ENCODE data around the gene LMOD1.
"Not testable (repeated sequence)": the region's sequence is repeated elsewhere in the genome, so short reads cannot be mapped to it uniquely, and the experiment has no call there.

LMOD1 gene

GRCh38 chr1:201941420-201942128 lies 4.8 kb downstream of the LMOD1 start:
- in situ Hi-C loops (cut with HindIII; ENCODE audit: low pct_unique_long_range_greater_than_20kb, low sequenced_read_pairs): no loop called here
- TF ChIP-seq JUND (IDR thresholded peaks at IDR 0.05; ENCODE audit: low read depth): no peak
- DNase-seq (ENCODE audit: low read depth in 1 of 2, low spot score in 1 of 2): peak in 1 of 2 experiments; percentile 90

DNA sequence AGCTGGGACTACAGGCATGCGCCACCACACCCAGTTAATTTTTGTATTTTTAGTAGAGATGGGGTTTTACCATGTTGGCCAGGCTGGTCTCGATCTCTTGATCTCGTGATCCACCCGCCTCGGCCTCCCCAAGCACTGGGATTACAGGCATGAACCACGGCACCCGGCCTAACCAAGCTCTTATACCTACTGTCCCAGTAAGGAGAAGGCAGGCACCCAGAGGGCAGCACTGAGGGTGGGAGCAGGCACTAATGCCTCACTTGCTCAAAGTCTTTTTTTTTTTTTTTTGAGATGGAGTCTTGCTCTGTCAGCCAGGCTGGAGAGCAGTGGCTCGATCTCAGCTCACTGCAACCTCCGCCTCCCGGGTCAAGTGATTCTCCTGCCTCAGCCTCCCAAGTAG lies 6.0 kb downstream of the LMOD1 start:
- in situ Hi-C loops (cut with HindIII; ENCODE audit: low pct_unique_long_range_greater_than_20kb, low sequenced_read_pairs); DNase-seq (ENCODE audit: low read depth in 1 of 2, low spot score in 1 of 2): not testable (repeated sequence)

- TF ChIP-seq JUND (IDR thresholded peaks at IDR 0.05; ENCODE audit: low read depth): no peak
- DNase-seq (ENCODE audit: low read depth in 1 of 2, low spot score in 1 of 2): peak in 1 of 2 experiments; percentile 51
- in situ Hi-C loops (cut with HindIII; ENCODE audit: low pct_unique_long_range_greater_than_20kb, low sequenced_read_pairs): no loop called here
These were observed 6.8 kb downstream of the LMOD1 start for GRCh38 chr1:201939574-201939973.

- TF ChIP-seq JUND (IDR thresholded peaks at IDR 0.05; ENCODE audit: low read depth): no peak
- in situ Hi-C loops (cut with HindIII; ENCODE audit: low pct_unique_long_range_greater_than_20kb, low sequenced_read_pairs): no loop called here
- DNase-seq (ENCODE audit: low read depth in 1 of 2, low spot score in 1 of 2): peak in 1 of 2 experiments; percentile 21
These were observed 7.2 kb downstream of the LMOD1 start for GRCh38 chr1:201939148-201939547.

DNA sequence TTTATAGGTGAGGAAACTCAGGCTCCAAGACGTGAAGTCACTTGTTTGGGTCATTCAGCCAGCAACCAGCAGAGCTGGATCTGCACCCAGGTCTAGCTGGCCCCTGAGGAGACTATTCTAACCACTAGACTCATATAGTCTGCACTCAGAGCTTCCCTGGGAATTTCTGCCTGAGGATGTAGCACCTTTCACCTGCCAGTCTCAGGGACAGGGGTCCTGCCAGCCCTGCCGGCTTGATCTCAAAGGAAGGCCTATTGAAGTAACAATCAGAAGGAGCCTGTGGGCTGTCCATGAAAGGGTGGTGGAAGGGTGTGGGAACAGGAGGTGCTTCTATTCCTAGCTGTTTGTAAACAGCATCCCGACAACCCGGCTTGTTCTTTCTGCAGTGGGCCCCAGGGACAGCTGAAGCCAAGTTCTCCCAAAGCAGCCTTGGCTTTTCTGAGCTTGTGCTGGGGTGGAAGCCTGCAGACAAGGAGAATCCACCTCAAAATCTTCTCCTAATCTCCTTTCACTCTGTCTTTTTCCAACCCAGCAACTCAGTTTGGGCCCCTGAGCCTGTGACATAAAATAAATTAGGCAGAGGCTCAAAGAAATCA lies 7.8 kb downstream of the LMOD1 start:
- in situ Hi-C loops (cut with HindIII; ENCODE audit: low pct_unique_long_range_greater_than_20kb, low sequenced_read_pairs): no loop called here
- no peak for TF ChIP-seq JUND (IDR thresholded peaks at IDR 0.05; ENCODE audit: low read depth)
- DNase-seq (ENCODE audit: low read depth in 1 of 2, low spot score in 1 of 2): no peak

DNA sequence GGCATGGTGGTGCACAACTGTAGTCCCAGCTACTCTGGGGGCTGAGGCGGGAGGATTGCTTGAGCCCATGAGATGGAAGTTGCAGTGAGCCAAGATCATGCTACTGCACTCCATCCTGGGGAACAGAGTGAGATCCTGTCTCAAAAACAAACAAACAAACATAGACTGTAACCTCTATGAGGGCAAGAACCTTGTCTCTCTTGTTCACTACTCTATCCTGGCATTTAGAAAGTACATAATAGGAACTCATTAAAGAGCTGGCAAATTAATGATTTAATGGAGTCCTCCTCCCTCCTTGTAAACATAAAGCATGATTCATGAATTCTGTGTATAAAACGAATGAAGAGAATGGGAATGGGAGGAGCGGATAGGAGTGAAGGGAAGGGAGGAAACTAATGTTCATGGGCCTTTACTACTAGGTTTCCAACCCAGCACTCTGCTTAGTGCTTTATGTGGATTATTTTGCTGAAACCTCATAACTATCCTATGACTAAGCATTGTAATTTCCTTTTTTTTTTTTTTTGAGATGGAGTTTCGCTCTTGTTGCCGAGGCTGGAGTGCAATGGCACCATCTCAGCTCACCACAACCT lies 8.6 kb downstream of the LMOD1 start:
- no peak for TF ChIP-seq JUND (IDR thresholded peaks at IDR 0.05; ENCODE audit: low read depth)
- DNase-seq (ENCODE audit: low read depth in 1 of 2, low spot score in 1 of 2): no peak

GRCh38 chr1:201933840-201934430 lies 12.4 kb downstream of the LMOD1 start:
- in situ Hi-C loops (cut with HindIII; ENCODE audit: low pct_unique_long_range_greater_than_20kb, low sequenced_read_pairs): no loop called here
- no peak for TF ChIP-seq JUND (IDR thresholded peaks at IDR 0.05; ENCODE audit: low read depth)
- DNase-seq (ENCODE audit: low read depth in 1 of 2, low spot score in 1 of 2): peak in 1 of 2 experiments; percentile 53

More for the DNA sequence above, 8.6 kb downstream of the LMOD1 start:
- in situ Hi-C loops (cut with HindIII; ENCODE audit: low pct_unique_long_range_greater_than_20kb, low sequenced_read_pairs): no loop called here

GRCh38 chr1:201930803-201931202 lies 15.5 kb downstream of the LMOD1 start:
- DNase-seq (ENCODE audit: low read depth in 1 of 2, low spot score in 1 of 2): no peak
- in situ Hi-C loops (cut with HindIII; ENCODE audit: low pct_unique_long_range_greater_than_20kb, low sequenced_read_pairs): no loop called here
- TF ChIP-seq JUND (IDR thresholded peaks at IDR 0.05; ENCODE audit: low read depth): no peak

GRCh38 chr1:201930137-201930536 lies 16.2 kb downstream of the LMOD1 start:
- DNase-seq (ENCODE audit: low read depth in 1 of 2, low spot score in 1 of 2): no peak
- in situ Hi-C loops (cut with HindIII; ENCODE audit: low pct_unique_long_range_greater_than_20kb, low sequenced_read_pairs): no loop called here
- TF ChIP-seq JUND (IDR thresholded peaks at IDR 0.05; ENCODE audit: low read depth): no peak

- no peak for TF ChIP-seq JUND (IDR thresholded peaks at IDR 0.05; ENCODE audit: low read depth)
- in situ Hi-C loops (cut with HindIII; ENCODE audit: low pct_unique_long_range_greater_than_20kb, low sequenced_read_pairs): no loop called here
- no peak for DNase-seq (ENCODE audit: low read depth in 1 of 2, low spot score in 1 of 2)
These were observed 18.1 kb downstream of the LMOD1 start for GRCh38 chr1:201928266-201928665.

- no peak for DNase-seq (ENCODE audit: low read depth in 1 of 2, low spot score in 1 of 2)
- TF ChIP-seq JUND (IDR thresholded peaks at IDR 0.05; ENCODE audit: low read depth): no peak
- in situ Hi-C loops (cut with HindIII; ENCODE audit: low pct_unique_long_range_greater_than_20kb, low sequenced_read_pairs): no loop called here
These were observed 20.2 kb downstream of the LMOD1 start for GRCh38 chr1:201925981-201926645.

DNA sequence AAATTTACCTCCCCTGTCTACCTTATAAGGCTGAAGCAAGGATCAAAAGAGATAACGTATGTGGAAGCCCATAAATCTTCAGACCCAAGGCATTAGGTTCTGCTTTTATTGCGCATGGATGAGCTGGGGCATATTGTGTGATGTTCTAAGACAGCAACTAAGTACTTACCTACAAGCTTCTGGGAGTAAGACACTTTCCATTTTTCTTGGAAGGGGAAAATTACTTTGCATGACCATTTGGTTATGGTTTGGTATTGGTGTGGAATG lies 21.1 kb downstream of the LMOD1 start:
- TF ChIP-seq JUND (IDR thresholded peaks at IDR 0.05; ENCODE audit: low read depth): no peak
- no peak for DNase-seq (ENCODE audit: low read depth in 1 of 2, low spot score in 1 of 2)
- in situ Hi-C loops (cut with HindIII; ENCODE audit: low pct_unique_long_range_greater_than_20kb, low sequenced_read_pairs): no loop called here

Measured in T47D (cell line).